Esophagus squamous epithelium (tissue), 4 donors: Measurements from ENCODE around the gene PLA2G2F.

Experiments used
- CTCF ChIP-seq, 6 experiments: fragments of 450-650 bp in 4 of 6; fragments of 200-600 bp in 2 of 6; sonication (generic) in 2 of 6; IDR thresholded peaks; one replicate each; pipeline ENCODE4 v1.5.1; 2016 to 2019; ENCODE audit warnings: antibody characterized with exemption in 6 of 6, mild to moderate bottlenecking in 4 of 6, moderate library complexity in 4 of 6
- POLR2A ChIP-seq, 4 donors: fragments of 450-650 bp; IDR thresholded peaks; one replicate each; pipeline ENCODE4 v1.6.1; 2017; ENCODE audit warnings: antibody characterized with exemption in 4 of 4, mild to moderate bottlenecking in 4 of 4, moderate library complexity in 3 of 4

GRCh38 chr1:20143318-20143717 is 4.2 kb downstream of the PLA2G2F start:
- no peak for TF ChIP-seq CTCF (IDR thresholded peaks at IDR 0.05)
- no peak for TF ChIP-seq POLR2A (IDR thresholded peaks at IDR 0.05)
